Esophagus squamous epithelium (tissue), 4 donors: ENCODE results near the gene SLCO1C1.

Experiments
- CTCF ChIP-seq, 6 experiments: fragments of 450-650 bp in 4 of 6; fragments of 200-600 bp in 2 of 6; sonication (generic) in 2 of 6; IDR thresholded peaks; one replicate each; pipeline ENCODE4 v1.5.1; 2016 to 2019; ENCODE audit warnings: antibody characterized with exemption in 6 of 6, mild to moderate bottlenecking in 4 of 6, moderate library complexity in 4 of 6
- POLR2A ChIP-seq, 4 donors: fragments of 450-650 bp; IDR thresholded peaks; one replicate each; pipeline ENCODE4 v1.6.1; 2017; ENCODE audit warnings: antibody characterized with exemption in 4 of 4, mild to moderate bottlenecking in 4 of 4, moderate library complexity in 3 of 4

DNA sequence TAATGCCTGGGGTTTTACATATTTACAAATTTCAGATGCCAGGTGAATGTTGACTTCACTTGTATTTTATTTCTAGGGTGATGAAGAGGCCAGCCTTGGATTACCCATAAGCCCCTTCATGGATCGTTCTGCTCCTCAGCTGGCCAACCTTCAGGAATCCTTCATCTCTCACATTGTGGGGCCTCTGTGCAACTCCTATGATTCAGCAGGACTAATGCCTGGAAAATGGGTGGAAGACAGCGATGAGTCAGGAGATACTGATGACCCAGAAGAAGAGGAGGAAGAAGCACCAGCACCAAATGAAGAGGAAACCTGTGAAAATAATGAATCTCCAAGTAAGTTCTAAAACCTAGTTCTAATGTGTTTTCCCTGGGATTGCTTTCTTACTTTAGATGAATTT lies 41.3 kb upstream of the SLCO1C1 start:
- TF ChIP-seq CTCF (IDR thresholded peaks at IDR 0.05) (no peak), POLR2A (IDR thresholded peaks at IDR 0.05) (no peak)
